GM23338 (cell line): ENCODE results near the gene FAM222A.

Source experiments
- CTCF ChIP-seq, 2 experiments: fragments of 200-600 bp in 1 of 2; sonication (generic) in 1 of 2; conservative IDR thresholded peaks; 2 replicates each; pipeline versions ENCODE4 v1.5.1 to v1.6.1; 2016 to 2017; ENCODE audit warnings: antibody characterized with exemption in 2 of 2, low read depth in 2 of 2, mild to moderate bottlenecking in 2 of 2, moderate library complexity in 1 of 2
- EZH2 ChIP-seq: fragments of 200-600 bp; sonication (generic); IDR thresholded peaks from one replicate; pipeline ENCODE4 v1.8.0; 2017; ENCODE audit warnings: antibody characterized with exemption, mild to moderate bottlenecking, low read depth; ENCODE audit not compliant: unreplicated experiment
- POLR2AphosphoS5 ChIP-seq: IDR thresholded peaks from 2 replicates; pipeline ENCODE4 v1.6.1; 2016; ENCODE audit warnings: antibody characterized with exemption, low read depth
- ZNF114 ChIP-seq: fragments of 250-450 bp; sonication (Bioruptor Pico); IDR thresholded peaks from 2 replicates; pipeline ENCODE4 v1.5.0; 2020; ENCODE audit warnings: mild to moderate bottlenecking, moderate library complexity
- TF ChIP-seq, protein P1 (sequence below): IDR thresholded peaks from one replicate; pipeline ENCODE4 v1.6.1; 2018; ENCODE audit warnings: antibody characterized with exemption; ENCODE audit not compliant: unreplicated experiment

DNA sequence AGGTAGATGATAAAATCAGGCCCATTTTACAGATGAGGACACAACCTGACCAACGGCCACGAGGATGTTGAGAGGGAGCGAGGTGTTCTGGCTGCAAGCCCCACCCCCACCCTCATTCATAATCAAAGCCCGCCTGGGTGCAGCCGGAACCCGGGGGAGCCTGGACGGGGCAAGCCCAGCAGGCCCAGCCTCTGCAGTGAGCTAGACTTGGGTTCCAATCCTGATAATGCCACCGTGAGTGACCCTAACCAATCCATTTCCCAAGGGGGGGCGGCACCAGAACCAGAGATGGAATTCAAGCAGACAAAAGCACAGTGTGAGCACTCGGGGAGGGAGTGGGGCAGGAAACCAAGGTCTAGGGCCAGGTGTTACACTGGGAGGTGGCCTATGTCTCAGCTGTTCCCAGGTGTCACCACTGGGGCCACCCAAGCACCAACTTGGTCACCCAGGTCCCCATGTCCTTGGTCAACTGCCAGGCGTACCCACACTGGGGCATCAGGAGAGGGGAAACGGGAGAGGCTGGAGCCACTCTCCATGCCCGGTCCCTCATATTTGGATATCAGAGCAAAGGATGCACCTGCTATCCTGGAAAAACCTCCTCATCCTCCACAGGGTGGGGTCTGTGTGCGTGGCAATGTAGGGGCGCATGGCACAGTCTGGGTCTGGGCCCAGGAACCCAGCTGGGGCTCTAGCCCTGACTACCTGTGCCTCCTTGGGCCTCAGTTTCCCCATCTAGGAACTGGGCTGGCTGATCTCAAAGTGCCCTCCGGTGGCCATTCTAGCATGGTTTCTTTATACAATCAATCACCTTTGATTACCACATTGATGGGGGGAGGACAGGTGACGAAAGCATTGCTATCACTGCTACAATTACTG, 58.4 kb downstream of the FAM222A start:
- peak; percentile 41 to 65 for TF ChIP-seq CTCF (conservative IDR thresholded peaks at IDR 0.05; ENCODE audit: low read depth in 2 of 2)
- no peak for TF ChIP-seq EZH2
- TF ChIP-seq, protein P1, sequence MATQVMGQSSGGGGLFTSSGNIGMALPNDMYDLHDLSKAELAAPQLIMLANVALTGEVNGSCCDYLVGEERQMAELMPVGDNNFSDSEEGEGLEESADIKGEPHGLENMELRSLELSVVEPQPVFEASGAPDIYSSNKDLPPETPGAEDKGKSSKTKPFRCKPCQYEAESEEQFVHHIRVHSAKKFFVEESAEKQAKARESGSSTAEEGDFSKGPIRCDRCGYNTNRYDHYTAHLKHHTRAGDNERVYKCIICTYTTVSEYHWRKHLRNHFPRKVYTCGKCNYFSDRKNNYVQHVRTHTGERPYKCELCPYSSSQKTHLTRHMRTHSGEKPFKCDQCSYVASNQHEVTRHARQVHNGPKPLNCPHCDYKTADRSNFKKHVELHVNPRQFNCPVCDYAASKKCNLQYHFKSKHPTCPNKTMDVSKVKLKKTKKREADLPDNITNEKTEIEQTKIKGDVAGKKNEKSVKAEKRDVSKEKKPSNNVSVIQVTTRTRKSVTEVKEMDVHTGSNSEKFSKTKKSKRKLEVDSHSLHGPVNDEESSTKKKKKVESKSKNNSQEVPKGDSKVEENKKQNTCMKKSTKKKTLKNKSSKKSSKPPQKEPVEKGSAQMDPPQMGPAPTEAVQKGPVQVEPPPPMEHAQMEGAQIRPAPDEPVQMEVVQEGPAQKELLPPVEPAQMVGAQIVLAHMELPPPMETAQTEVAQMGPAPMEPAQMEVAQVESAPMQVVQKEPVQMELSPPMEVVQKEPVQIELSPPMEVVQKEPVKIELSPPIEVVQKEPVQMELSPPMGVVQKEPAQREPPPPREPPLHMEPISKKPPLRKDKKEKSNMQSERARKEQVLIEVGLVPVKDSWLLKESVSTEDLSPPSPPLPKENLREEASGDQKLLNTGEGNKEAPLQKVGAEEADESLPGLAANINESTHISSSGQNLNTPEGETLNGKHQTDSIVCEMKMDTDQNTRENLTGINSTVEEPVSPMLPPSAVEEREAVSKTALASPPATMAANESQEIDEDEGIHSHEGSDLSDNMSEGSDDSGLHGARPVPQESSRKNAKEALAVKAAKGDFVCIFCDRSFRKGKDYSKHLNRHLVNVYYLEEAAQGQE: no peak
- TF ChIP-seq ZNF114: no peak
- no peak for TF ChIP-seq POLR2AphosphoS5
